OCI-LY1 (cell line): ENCODE results near the gene TTC28.

Experiments
- H2AFZ ChIP-seq: fragments of 200-600 bp; sonication (generic), shearing (Covaris generic); 2 replicates; pipeline ENCODE4 v1.6.0; 2014; ENCODE audit warnings: antibody characterized with exemption, mild to moderate bottlenecking, low read length
- H3F3A ChIP-seq: fragments of 200-600 bp; sonication (generic), shearing (Covaris generic); 2 replicates; pipeline ENCODE4 v1.6.0; 2014; ENCODE audit warnings: mild to moderate bottlenecking, antibody characterized with exemption, low read length, moderate library complexity; ENCODE audit not compliant: insufficient read depth
- H3K27ac ChIP-seq: fragments of 200-600 bp; sonication (generic); 2 replicates; pipeline ENCODE4 v1.5.1; 2014; ENCODE audit warnings: low read length, mixed run types, mild to moderate bottlenecking, low read depth; ENCODE audit not compliant: poor library complexity, severe bottlenecking
- H3K27me3 ChIP-seq: fragments of 200-600 bp; sonication (generic); 2 replicates; pipeline ENCODE4 v1.6.0; 2014; ENCODE audit warnings: antibody characterized with exemption, mild to moderate bottlenecking, low read length, moderate library complexity; ENCODE audit not compliant: insufficient read depth
- H3K36me3 ChIP-seq: fragments of 200-600 bp; sonication (generic); 2 replicates; pipeline ENCODE4 v1.6.1; 2014; ENCODE audit warnings: mild to moderate bottlenecking, antibody characterized with exemption, low read length, moderate library complexity, mixed read lengths; ENCODE audit not compliant: insufficient read depth
- H3K4me1 ChIP-seq: fragments of 200-600 bp; sonication (generic); 2 replicates; pipeline ENCODE4 v1.5.1; 2014; ENCODE audit warnings: mild to moderate bottlenecking, low read length, moderate library complexity; ENCODE audit not compliant: insufficient read depth, severe bottlenecking
- H3K4me2 ChIP-seq: fragments of 200-600 bp; sonication (generic), shearing (Covaris generic); 2 replicates; pipeline ENCODE4 v1.6.1; 2014; ENCODE audit warnings: low read length
- H3K4me3 ChIP-seq: fragments of 200-600 bp; sonication (generic); 2 replicates; pipeline ENCODE4 v1.5.1; 2014; ENCODE audit warnings: low read length, low read depth, mild to moderate bottlenecking, mixed read lengths; ENCODE audit not compliant: poor library complexity, severe bottlenecking
- H3K79me2 ChIP-seq: fragments of 200-600 bp; shearing (Covaris generic); 2 replicates; pipeline ENCODE4 v1.6.1; 2016; ENCODE audit warnings: mixed run types, low read length, mixed read lengths; ENCODE audit not compliant: insufficient read depth
- H3K9ac ChIP-seq: fragments of 200-600 bp; sonication (generic), shearing (Covaris generic); 2 replicates; pipeline ENCODE4 v1.6.1; 2014; ENCODE audit warnings: mild to moderate bottlenecking, low read length, mixed read lengths
- H3K9me2 ChIP-seq: fragments of 200-600 bp; sonication (generic), shearing (Covaris generic); 2 replicates; pipeline ENCODE4 v1.6.1; 2014; ENCODE audit warnings: low read depth, mild to moderate bottlenecking, low read length, mixed read lengths
- H3K9me3 ChIP-seq: fragments of 200-600 bp; shearing (Covaris generic); 2 replicates; pipeline ENCODE4 v1.6.1; 2014; ENCODE audit warnings: low read length, mixed read lengths
- H4K20me1 ChIP-seq: fragments of 200-600 bp; sonication (generic), shearing (Covaris generic); 2 replicates; pipeline ENCODE4 v1.6.0; 2016; ENCODE audit warnings: mild to moderate bottlenecking, low read length; ENCODE audit not compliant: insufficient read depth
- CTCF ChIP-seq: fragments of 200-600 bp; sonication (generic), shearing (Covaris generic); IDR thresholded peaks from 2 replicates; pipeline ENCODE4 v1.5.1; 2017; ENCODE audit warnings: mild to moderate bottlenecking, antibody characterized with exemption, low read length, moderate library complexity, mixed read lengths
- EZH2 ChIP-seq: fragments of 200-600 bp; sonication (generic), shearing (Covaris generic); IDR thresholded peaks from 2 replicates; pipeline ENCODE4 v1.8.0; 2017; ENCODE audit warnings: borderline replicate concordance, mixed run types, mild to moderate bottlenecking, antibody characterized with exemption, low read length, moderate library complexity, mixed read lengths

Gene TTC28

GRCh38 chr22:28239941-28240340 lies 439.7 kb downstream of the TTC28 start:
- no peak overlapping the region for H2AFZ ChIP-seq
- no peaks in the 10 kb centered on the region for H3K4me1 ChIP-seq
- H3K9ac ChIP-seq = no peak overlapping the region
- no peaks in the 10 kb centered on the region for H3K36me3 ChIP-seq
- no peaks in the 10 kb centered on the region for H3K27me3 ChIP-seq
- H3F3A ChIP-seq = no peaks in the 10 kb centered on the region
- H3K27ac ChIP-seq = no peak overlapping the region
- H3K9me2 ChIP-seq = no peaks in the 10 kb centered on the region
- no peaks in the 10 kb centered on the region for H3K9me3 ChIP-seq
- TF ChIP-seq CTCF = no peak
- H4K20me1 ChIP-seq = no peaks in the 10 kb centered on the region
- H3K79me2 ChIP-seq = no peaks in the 10 kb centered on the region
- H3K4me2 ChIP-seq = no peak overlapping the region
- no peak overlapping the region for H3K4me3 ChIP-seq

- Histone ChIP-seq H3K4me3 (no peak overlapping the region), H4K20me1 (no peaks in the 10 kb centered on the region), H3K9me3 (no peaks in the 10 kb centered on the region), H2AFZ (no peak overlapping the region), H3K4me2 (no peak overlapping the region), H3K4me1 (no peaks in the 10 kb centered on the region), H3K9me2 (no peaks in the 10 kb centered on the region), H3F3A (no peaks in the 10 kb centered on the region), H3K79me2 (no peaks in the 10 kb centered on the region), H3K36me3 (no peaks in the 10 kb centered on the region), H3K9ac (no peak overlapping the region), H3K27me3 (no peaks in the 10 kb centered on the region), H3K27ac (no peak overlapping the region)
- no peak for TF ChIP-seq EZH2
- TF ChIP-seq CTCF = no peak
Observed at GRCh38 chr22:28237783-28238182, 441.9 kb downstream of the TTC28 start.

GRCh38 chr22:28237112-28237511 lies 442.5 kb downstream of the TTC28 start:
- Histone ChIP-seq H3K36me3 (no peaks in the 10 kb centered on the region), H3K79me2 (no peaks in the 10 kb centered on the region), H4K20me1 (no peaks in the 10 kb centered on the region), H3K9ac (no peak overlapping the region), H3K4me3 (no peak overlapping the region), H3K9me2 (no peaks in the 10 kb centered on the region), H3K27me3 (no peaks in the 10 kb centered on the region), H3K4me1 (no peaks in the 10 kb centered on the region), H3K9me3 (no peaks in the 10 kb centered on the region), H3F3A (no peaks in the 10 kb centered on the region), H2AFZ (no peak overlapping the region), H3K27ac (no peak overlapping the region), H3K4me2 (no peak overlapping the region)
- TF ChIP-seq EZH2 (no peak), CTCF (no peak)
